Gastroesophageal sphincter (tissue), 4 donors: Measurements from ENCODE around the gene HNRNPA3. TPM values are rescaled to one million over a fixed set of nuclear protein-coding genes. Genes with fewer than 3 reads are reported as not detected.

Experiments
- ATAC-seq: fragments of 150-250 bp; one replicate; pipeline ENCODE4 v1.9.1; 2016; ENCODE audit warnings: mild to moderate bottlenecking, moderate library complexity
- H3K27ac ChIP-seq, 4 donors: fragments of 200-600 bp; sonication (generic) in 3 of 4; 1 replicate in 3 of 4; 2 replicates in 1 of 4; pipeline ENCODE4 v1.5.1; 2016 to 2019
- H3K27me3 ChIP-seq: fragments of 200-600 bp; sonication (generic); one replicate; pipeline ENCODE4 v1.5.1; 2019
- H3K36me3 ChIP-seq, 2 donors: fragments of 200-600 bp; sonication (generic); one replicate each; pipeline ENCODE4 v1.5.1; 2019; ENCODE audit warnings: control low read depth in 1 of 2
- H3K4me1 ChIP-seq, 3 donors: fragments of 200-600 bp; sonication (generic); 1 replicate in 2 of 3; 2 replicates in 1 of 3; pipeline ENCODE4 v1.5.1; 2016 to 2019; ENCODE audit warnings: control low read depth in 2 of 3
- H3K4me3 ChIP-seq, 2 donors: fragments of 200-600 bp; sonication (generic); one replicate each; pipeline ENCODE4 v1.5.1; 2019; ENCODE audit warnings: mild to moderate bottlenecking in 1 of 2, moderate library complexity in 1 of 2
- H3K9me3 ChIP-seq, 3 donors: fragments of 200-600 bp; sonication (generic); one replicate each; pipeline ENCODE4 v1.5.1; 2017 to 2019; ENCODE audit warnings: control low read depth in 2 of 3
- CTCF ChIP-seq, 4 experiments: fragments of 200-600 bp in 2 of 4; fragments of 450-650 bp in 2 of 4; sonication (generic) in 1 of 4; IDR thresholded peaks; one replicate each; pipeline ENCODE4 v1.5.1; 2017 to 2019; ENCODE audit warnings: antibody characterized with exemption in 4 of 4, mild to moderate bottlenecking in 2 of 4, moderate library complexity in 2 of 4
- EP300 ChIP-seq: sonication (generic); formaldehyde crosslinking; IDR thresholded peaks from one replicate; pipeline ENCODE4 v1.6.1; 2017; ENCODE audit warnings: antibody characterized with exemption, mild to moderate bottlenecking
- POLR2A ChIP-seq, 2 donors: fragments of 450-650 bp; IDR thresholded peaks; one replicate each; pipeline ENCODE4 v1.6.1; 2017; ENCODE audit warnings: antibody characterized with exemption in 2 of 2, mild to moderate bottlenecking in 2 of 2, moderate library complexity in 1 of 2
- POLR2AphosphoS5 ChIP-seq: sonication (generic); formaldehyde crosslinking; IDR thresholded peaks from one replicate; pipeline ENCODE4 v1.6.1; 2017; ENCODE audit warnings: antibody characterized with exemption
- WGBS, 2 donors: methylation state at CpG; one replicate each; pipeline ENCODE4 v1.1.5; 2018; ENCODE audit warnings: low coverage in 1 of 2; 5-methylcytosine and 5-hydroxymethylcytosine counted together
- small RNA-seq, 4 donors: library from RNA; depleted of rRNA; stranded (forward); fragments of <200 nt; gene quantifications; one replicate each; pipeline ENCODE3, GENCODE V24; 2016
- total RNA-seq, 4 donors: library from RNA; depleted of rRNA; stranded (reverse); fragments of >200 nt; gene quantifications; one replicate each; pipeline ENCODE4 v1.1.0, GENCODE V29; 2016

HNRNPA3 gene
- total RNA-seq, 4 donors from 2014 or later, result 58.4 to 87.8 (median 73.1) TPM

DNA sequence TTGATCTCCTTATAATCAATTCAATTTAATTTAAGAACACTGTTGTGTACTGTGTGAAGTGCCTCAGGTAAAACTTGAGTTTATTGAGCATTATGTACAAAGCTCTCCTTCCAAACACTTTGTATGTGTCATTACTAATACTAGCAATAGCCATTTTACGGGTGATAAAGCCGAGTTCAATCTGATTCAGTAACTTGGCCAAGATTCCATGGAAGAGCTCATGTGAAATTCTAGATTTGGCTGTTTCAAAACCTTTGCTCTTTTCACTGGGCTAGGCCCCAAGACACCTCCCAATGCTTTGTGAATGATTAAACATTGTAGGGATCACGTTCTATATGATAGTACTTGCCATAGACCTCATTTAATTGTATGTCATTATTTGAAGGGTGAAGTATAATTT lies 60.8 kb downstream of the HNRNPA3 start:
- no peak overlapping the region for H3K4me3 ChIP-seq
- no peaks in the 10 kb centered on the region for H3K27me3 ChIP-seq
- 47 to 68% methylated on average over 3 of the region's 3 CpGs for WGBS, 2 donors
- H3K36me3 ChIP-seq, result no peaks in the 10 kb centered on the region
- peaks cover 0 to 20% (median 3%) of the 10 kb centered on the region in 3 donors for H3K4me1 ChIP-seq
- ATAC-seq, result peak; percentile 59
- TF ChIP-seq CTCF (IDR thresholded peaks at IDR 0.05) (no peak), POLR2A (IDR thresholded peaks at IDR 0.05) (no peak), POLR2AphosphoS5 (peak; percentile 15), EP300 (no peak)
- H3K9me3 ChIP-seq, result no peaks in the 10 kb centered on the region
- H3K27ac ChIP-seq, result peak overlapping the region in 3 of 4 donors; percentile 12 to 77 (median 39)

Small RNA genes lying within 50 kb of the gene (small RNA-seq; reads per million reads assigned to genes)
- gene MIR3128 (0 reads per million in 4 donors), gene RF00019 (0 reads per million in 4 donors)

Other genes with a start within 250 kb of the HNRNPA3 start
- gene NFE2L2, start 51.9 kb downstream of the HNRNPA3 start, total RNA-seq, result 100 to 1,000 TPM in 1 of 4 donors, 10 to 100 TPM in 3; 55.5 to 111 (median 89.2) TPM
- 10 to 100 TPM; 21.4 to 50.9 (median 34.3) TPM for gene AGPS, start 180.0 kb downstream of the HNRNPA3 start, total RNA-seq